ENCODE data around the gene FLACC1. TPM values are rescaled to one million over a fixed set of nuclear protein-coding genes. Genes with fewer than 3 reads are reported as not detected.

The FLACC1 gene
- total and polyA plus RNA-seq, 2 donors (not counting 1 experiment from before 2014, with no cell fraction given) = 1.5 to 5.0 TPM

DNA sequence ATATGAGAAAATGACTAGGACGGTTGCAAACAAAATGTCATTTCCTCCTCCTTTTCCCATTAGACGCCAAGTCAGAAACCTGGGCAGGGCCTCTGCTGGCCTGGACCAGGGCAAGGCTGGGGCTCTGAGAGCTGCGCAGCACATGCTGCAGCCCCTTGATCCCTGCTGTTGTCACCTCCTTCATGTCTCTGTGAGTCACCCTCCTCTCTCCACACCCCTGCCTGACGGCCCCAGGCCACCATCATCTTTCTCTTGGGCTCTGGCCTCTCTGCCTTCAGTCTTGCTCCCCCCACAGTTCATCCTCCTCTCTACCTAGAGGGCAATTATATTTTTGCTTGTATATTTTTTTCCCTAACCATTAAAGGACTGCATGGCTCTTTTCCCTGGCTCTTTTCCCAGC is 10.0 kb downstream of the FLACC1 start:
- ATAC-seq (ENCODE audit: low read depth) = no peak
- ChIA-PET POLR2A (no interaction called here), CTCF (no interaction called here)
- Histone ChIP-seq H3K9me3 (ENCODE audit: control extremely low read depth in 1 of 3, control insufficient read depth in 2 of 3, insufficient read depth in 1 of 3, low read length in 2 of 3) (peaks cover 0 to 4% (median 0%) of the 10 kb centered on the region in 3 donors), H4K20me1 (ENCODE audit: control insufficient read depth, insufficient read depth, low read length, poor library complexity, severe bottlenecking) (no peaks in the 10 kb centered on the region), H3K27ac (ENCODE audit: low read length in 2 of 2) (no peak overlapping the region), H3K4me3 (ENCODE audit: control extremely low read depth in 1 of 5, extremely low read depth in 1 of 5, insufficient read depth in 1 of 5, low read depth in 2 of 5, low read length in 4 of 5) (no peak overlapping the region), H3K4me2 (replicated peaks; ENCODE audit: low read depth, low read length, poor library complexity, severe bottlenecking) (no peak overlapping the region), H2AFZ (ENCODE audit: insufficient read depth, low read depth, low read length, poor library complexity, severe bottlenecking) (no peak overlapping the region), H3K27me3 (replicated peaks in 1 of 4; ENCODE audit: control extremely low read depth in 1 of 4, control insufficient read depth in 3 of 4, insufficient read depth in 4 of 4, low read length in 3 of 4) (no peaks in the 10 kb centered on the region), H3K4me1 (ENCODE audit: control insufficient read depth in 2 of 2, insufficient read depth in 2 of 2, low read length in 2 of 2) (peaks cover 5 to 10% of the 10 kb centered on the region in 2 donors), H3K9ac (ENCODE audit: low read length) (no peak overlapping the region), H3K79me2 (ENCODE audit: control insufficient read depth, insufficient read depth, low read length) (no peaks in the 10 kb centered on the region), H3K36me3 (replicated peaks in 1 of 2; ENCODE audit: control extremely low read depth in 1 of 2, control insufficient read depth in 1 of 2, extremely low read depth in 1 of 2, insufficient read depth in 2 of 2, low read length in 1 of 2) (no peaks in the 10 kb centered on the region)
- 100% methylated on average over 3 of the region's 4 CpGs for WGBS (ENCODE audit: insufficient coverage)
- Mint-ChIP-seq H3K4me3 (no peak overlapping the region), H3K9me3 (ENCODE audit: insufficient read depth) (no peaks in the 10 kb centered on the region), H3K4me1 (peaks cover 11% of the 10 kb centered on the region), H3K27ac (no peak overlapping the region), H3K27me3 (no peaks in the 10 kb centered on the region)
- intact Hi-C loops (cut with micrococcal nuclease) = no loop called here
- no peak for DNase-seq
- TF ChIP-seq EZH2 (IDR thresholded peaks at IDR 0.05; ENCODE audit: borderline replicate concordance, insufficient read depth, low read depth, low read length, poor library complexity, severe bottlenecking) = no peak

DNA sequence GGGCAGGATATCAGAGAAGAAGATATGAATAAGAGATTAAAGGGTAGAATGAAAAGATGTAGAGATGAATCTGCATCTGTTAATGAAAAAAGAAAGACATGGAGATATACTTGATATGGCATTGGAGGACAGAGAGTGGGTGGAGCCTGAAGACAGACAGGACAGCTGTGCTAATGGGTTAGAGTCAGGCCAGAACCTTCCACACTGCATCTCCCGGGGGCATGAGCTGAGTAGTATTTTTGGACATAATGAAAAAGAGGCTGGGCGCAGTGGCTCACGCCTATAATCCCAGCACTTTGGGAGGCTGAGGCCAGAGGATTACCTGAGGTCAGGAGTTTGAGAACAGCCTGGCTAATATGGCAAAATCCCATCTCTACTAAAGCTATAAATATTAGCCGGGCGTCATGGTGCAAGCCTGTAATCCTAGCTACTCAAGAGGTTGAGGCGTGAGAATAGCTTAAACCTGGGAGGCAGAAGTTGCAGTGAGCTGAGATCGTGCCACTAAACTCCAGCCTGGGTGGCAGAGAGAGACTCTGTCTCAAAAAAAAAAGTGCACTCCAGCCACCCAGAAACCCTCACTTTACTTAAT is 11.4 kb downstream of the FLACC1 start:
- TF ChIP-seq, protein P1, sequence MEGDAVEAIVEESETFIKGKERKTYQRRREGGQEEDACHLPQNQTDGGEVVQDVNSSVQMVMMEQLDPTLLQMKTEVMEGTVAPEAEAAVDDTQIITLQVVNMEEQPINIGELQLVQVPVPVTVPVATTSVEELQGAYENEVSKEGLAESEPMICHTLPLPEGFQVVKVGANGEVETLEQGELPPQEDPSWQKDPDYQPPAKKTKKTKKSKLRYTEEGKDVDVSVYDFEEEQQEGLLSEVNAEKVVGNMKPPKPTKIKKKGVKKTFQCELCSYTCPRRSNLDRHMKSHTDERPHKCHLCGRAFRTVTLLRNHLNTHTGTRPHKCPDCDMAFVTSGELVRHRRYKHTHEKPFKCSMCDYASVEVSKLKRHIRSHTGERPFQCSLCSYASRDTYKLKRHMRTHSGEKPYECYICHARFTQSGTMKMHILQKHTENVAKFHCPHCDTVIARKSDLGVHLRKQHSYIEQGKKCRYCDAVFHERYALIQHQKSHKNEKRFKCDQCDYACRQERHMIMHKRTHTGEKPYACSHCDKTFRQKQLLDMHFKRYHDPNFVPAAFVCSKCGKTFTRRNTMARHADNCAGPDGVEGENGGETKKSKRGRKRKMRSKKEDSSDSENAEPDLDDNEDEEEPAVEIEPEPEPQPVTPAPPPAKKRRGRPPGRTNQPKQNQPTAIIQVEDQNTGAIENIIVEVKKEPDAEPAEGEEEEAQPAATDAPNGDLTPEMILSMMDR (IDR thresholded peaks at IDR 0.05) = no peak
- TF ChIP-seq EZH2 (IDR thresholded peaks at IDR 0.05; ENCODE audit: borderline replicate concordance, insufficient read depth, low read depth, low read length, poor library complexity, severe bottlenecking) = no peak
- intact Hi-C loops (cut with micrococcal nuclease) = no loop called here
- Histone ChIP-seq H3K36me3 (replicated peaks in 1 of 2; ENCODE audit: control extremely low read depth in 1 of 2, control insufficient read depth in 1 of 2, extremely low read depth in 1 of 2, insufficient read depth in 2 of 2, low read length in 1 of 2) (no peaks in the 10 kb centered on the region), H3K9me3 (ENCODE audit: control extremely low read depth in 1 of 3, control insufficient read depth in 2 of 3, insufficient read depth in 1 of 3, low read length in 2 of 3) (no peaks in the 10 kb centered on the region), H2AFZ (ENCODE audit: insufficient read depth, low read depth, low read length, poor library complexity, severe bottlenecking) (no peak overlapping the region), H3K9ac (ENCODE audit: low read length) (no peak overlapping the region), H3K27me3 (replicated peaks in 1 of 4; ENCODE audit: control extremely low read depth in 1 of 4, control insufficient read depth in 3 of 4, insufficient read depth in 4 of 4, low read length in 3 of 4) (no peaks in the 10 kb centered on the region), H3K4me3 (ENCODE audit: control extremely low read depth in 1 of 5, extremely low read depth in 1 of 5, insufficient read depth in 1 of 5, low read depth in 2 of 5, low read length in 4 of 5) (no peak overlapping the region), H3K27ac (ENCODE audit: low read length in 2 of 2) (no peak overlapping the region), H3K79me2 (ENCODE audit: control insufficient read depth, insufficient read depth, low read length) (no peaks in the 10 kb centered on the region), H3K4me2 (replicated peaks; ENCODE audit: low read depth, low read length, poor library complexity, severe bottlenecking) (no peak overlapping the region), H4K20me1 (ENCODE audit: control insufficient read depth, insufficient read depth, low read length, poor library complexity, severe bottlenecking) (no peaks in the 10 kb centered on the region), H3K4me1 (ENCODE audit: control insufficient read depth in 2 of 2, insufficient read depth in 2 of 2, low read length in 2 of 2) (peaks cover 5 to 10% of the 10 kb centered on the region in 2 donors)
- POLR2A ChIA-PET = interaction anchor here (0.7 kb wide), 1 partner anchor 112 kb away, joined by 3 read pairs; no protein-coding TSS in a partner anchor
- DNase-seq (no peak), ATAC-seq (ENCODE audit: low read depth) (no peak)
- H3K4me1 Mint-ChIP-seq = peaks cover 11% of the 10 kb centered on the region
- H3K9me3 Mint-ChIP-seq (ENCODE audit: insufficient read depth) = no peaks in the 10 kb centered on the region
- H3K27me3 Mint-ChIP-seq = no peaks in the 10 kb centered on the region
- CTCF ChIA-PET = interaction anchor here (1.1 kb wide), 1 partner anchor 109 kb away, joined by 3 read pairs; no protein-coding TSS in a partner anchor
- H3K27ac Mint-ChIP-seq = no peak overlapping the region
- H3K4me3 Mint-ChIP-seq = no peak overlapping the region
- WGBS (ENCODE audit: insufficient coverage) = 100% methylated on average over 2 of the region's 7 CpGs

Measured in B cell (primary cell).